Activated effector memory CD4-positive, alpha-beta T cell treated with Interleukin-2 at 50 U/mL for 16 hours (primary cell): Measurements from ENCODE around the gene LEF1.
A peak's percentile ranks its signal among the peaks of the same experiment; 100 is the strongest.
"Not testable (repeated sequence)": the region's sequence is repeated elsewhere in the genome, so short reads cannot be mapped to it uniquely, and the experiment has no call there.

Source experiments
- DNase-seq: peaks from one replicate; pipeline ENCODE4 v3.0.0-alpha.2; 2020

LEF1 gene

DNA sequence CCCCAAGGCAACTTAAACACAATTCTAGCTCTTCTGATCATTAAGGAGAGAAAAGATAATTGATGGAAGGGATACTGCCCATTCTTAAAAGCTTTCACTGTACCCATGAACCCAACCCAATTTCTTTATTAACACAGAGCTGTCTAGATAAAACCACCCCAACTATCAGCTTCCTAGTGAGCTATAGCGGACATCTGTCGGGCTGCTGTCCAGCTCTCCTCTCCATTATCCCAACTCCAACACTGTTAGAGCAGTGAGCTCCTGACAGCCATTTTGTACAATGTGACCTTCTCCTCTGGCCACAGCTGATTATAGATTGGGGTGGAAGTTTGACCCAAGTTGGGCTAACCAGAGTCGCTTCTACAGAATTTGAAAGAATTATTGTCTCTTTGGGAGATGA lies 112.9 kb downstream of the LEF1 start:
- DNase-seq, result no peak

DNA sequence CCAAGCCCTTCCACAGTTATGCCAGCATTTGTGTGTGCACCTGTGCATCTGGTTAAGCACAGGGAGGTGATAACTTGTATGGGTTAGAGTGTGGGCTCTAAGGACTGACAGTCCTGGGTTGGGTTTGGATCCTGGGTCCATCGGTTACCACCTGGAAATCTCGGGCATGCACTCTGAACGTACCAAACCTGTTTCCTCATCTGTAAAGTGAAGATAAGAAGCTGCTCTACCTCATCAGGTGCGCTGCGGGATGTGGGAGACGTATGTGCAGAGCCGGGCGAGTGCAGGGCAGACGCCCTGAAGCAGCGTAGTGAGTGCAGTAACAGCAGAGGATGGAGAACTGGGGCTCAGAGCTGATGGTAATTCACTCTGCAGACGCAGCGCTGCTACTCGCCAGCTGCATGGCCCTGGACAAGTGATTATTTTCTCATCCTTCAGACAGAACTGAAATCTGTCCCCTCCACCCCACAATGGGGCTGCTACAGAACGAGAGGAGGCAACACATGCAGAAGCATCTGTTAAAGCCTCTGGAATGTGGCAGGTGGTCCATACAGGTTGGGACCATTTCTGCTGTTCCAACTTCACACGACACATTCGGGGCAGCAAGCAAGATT lies 114.6 kb downstream of the LEF1 start:
- DNase-seq, result no peak

DNA sequence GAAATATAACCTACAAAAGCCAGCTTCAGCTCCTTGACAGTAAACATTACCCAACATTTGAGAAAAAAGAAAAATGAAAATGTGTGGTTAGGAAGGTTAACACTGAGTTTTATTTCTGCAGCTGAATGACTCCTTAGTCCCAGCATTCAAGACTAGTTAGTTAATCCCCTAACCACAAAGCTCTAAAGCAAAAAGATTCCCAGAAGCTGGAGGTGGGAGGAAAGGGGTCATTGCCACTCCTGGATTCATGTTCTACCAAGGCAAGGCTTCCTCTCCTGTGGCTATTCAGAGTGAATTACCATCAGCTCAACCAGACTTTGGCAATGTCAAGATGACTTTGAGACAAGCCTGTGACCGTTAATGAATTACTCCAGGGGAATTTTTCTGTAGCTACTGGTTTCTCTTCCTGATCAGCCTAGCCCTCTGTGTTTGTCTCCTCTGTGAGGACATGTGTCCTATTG lies 115.5 kb downstream of the LEF1 start:
- no peak for DNase-seq

DNA sequence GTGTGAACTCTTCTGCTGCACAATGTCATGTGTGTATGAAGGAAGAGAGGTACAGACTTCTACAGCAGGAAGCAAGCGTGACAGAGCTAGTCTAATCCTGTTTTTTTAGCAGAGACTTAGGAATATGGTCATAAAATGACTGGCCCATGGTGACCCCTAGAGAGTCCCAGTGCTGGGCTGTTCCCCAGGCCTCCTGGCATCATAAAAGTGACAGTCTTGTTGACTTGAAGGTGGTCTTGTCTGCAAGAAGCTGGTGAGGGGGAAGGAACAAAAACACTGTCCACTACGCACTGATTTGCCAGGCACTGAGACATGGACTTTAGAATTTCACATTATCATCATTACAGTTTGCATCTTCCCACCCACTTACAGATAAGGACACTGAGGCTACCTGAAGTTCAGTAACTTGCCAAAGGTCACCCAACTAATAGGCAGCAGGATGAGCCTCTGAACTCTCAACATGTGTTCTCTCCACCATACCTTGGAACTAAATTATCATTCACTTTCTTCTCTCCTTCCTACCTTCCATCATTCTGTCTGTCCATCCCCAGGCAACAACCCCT lies 116.1 kb downstream of the LEF1 start:
- no peak for DNase-seq

DNA sequence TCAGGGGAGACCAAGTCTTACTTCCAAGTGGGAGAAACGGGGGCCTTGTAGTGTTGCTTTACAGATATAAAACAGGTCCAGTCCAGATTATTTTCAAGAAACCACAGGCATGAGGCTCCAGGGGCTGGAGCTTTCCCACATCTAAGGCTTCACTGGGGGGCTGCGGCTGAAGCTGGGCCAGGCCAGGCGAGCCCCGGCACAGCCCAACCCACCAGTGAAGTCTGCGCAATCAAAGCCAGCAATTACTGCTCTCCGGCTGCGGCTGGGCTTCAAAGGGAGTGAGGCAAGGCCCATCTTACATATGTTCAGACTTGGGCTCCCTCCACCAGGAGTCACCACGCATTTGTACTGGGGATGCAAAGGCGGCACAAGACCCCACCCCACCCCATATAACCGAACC lies 117.4 kb downstream of the LEF1 start:
- DNase-seq, result no peak

DNA sequence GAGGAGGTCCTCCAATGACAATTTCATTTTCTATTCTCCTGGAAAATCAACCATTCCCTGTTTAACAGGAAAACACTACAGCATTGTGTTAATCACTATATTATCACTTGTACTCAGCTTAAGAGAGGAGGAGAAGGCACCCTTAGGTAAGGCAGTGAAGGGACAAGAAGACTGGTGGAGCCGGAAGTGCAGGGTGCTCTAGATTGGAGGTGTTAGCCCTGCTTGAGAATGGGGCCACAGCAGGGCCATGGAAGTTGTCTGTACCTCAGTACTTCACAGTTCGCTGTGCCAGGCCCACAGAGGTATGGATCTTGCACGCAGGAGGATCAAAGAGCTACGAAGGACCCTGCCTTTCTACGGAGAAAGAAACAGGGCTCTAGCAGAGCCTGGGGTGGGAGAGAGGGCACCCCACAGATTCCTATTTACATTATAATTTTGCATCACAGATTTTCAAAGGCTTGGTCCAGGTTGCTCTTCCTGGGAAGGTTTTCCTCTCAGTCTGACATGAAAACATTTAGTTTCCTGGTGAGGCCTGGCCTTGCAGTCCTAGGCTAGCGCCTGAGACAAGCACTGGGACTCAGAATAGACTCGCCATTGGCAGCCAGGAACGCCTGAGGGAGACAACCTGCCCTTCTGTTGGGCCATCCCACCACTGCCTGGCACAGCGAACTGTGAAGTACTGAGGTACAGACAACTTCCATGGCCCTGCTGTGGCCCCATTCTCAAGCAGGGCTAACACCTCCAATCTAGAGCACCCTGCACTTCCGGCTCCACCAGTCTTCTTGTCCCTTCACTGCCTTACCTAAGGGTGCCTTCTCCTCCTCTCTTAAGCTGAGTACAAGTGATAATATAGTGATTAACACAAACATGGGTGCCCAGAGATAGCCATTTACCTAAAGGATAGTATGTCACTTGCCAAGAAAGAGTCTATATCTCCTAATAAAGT lies 118.3 kb downstream of the LEF1 start:
- not testable (repeated sequence) for DNase-seq

DNA sequence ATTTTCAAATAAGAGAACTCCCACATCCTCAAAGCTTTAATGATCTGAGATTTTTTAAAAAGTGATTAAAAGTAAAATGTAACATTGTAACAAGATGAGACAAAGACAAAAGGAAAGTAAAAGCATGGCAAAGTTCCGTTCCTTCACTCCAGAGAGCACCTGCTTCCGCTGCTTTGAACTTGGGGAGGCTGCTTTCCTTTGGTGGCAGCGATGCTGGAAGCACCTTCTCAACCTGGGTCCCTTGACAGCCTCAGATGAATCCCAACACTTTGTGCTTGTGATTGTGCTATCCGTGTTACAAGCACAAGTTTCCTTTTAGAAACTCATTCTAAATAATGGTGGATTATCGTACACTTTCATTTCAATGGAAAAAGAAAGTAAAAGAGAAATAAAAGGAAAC lies 119.3 kb downstream of the LEF1 start:
- no peak for DNase-seq

DNA sequence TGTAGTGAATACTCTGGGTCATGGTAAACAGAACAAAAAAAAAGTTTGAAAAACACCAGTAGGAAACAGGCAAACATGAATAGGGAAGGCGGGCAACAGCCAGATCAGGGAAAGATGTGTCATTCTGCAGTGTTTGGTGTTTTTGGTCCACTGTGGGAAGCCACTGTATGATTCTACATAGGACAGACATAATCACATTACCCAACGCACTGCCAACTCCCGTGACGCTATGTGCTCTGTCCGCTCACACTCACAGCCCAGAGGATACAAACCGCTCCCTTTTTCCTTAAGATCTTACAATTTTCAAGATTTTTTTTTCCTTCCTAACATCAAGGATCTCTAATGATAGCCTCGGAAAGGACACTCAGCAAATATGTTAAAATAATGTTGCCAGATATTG lies 119.7 kb downstream of the LEF1 start:
- DNase-seq, result no peak

DNA sequence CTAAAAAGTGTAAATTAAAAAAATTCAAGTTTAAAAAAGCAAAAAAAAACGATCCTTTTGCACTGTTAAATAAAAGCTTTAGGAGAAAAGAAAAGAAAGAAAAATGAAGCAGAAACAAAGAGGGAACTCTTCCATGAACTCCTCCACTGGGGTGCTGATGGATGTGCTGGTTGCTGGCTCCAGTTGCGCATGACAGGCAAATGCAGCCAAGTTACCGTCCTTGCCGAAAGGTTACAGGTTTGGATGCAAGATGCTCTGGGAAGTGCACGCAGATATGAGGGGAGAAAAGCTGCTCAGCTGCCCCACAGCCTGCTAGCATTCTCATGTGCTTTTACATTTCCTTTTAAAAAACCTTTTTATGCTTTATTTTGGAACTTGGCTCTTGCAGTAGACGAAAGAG lies 120.6 kb downstream of the LEF1 start:
- DNase-seq, result no peak

DNA sequence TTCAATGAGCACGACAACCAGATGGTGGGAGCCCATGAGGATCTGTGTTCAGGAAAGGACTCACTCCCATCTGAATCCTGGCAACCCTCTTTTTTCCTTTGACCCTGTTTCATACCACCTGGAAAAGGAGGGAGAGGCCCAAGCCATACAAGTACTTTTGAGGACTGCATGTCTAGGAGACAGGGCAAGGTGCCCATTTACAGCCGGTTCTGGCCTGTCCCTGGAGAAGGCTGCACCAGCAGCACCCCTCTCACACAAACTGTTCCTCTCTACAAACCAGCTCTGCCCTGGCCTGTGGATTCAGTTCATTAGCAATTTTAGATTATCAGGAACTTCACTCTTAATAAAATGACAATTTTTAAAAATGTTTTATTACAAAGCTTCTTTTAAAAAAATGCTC lies 121.5 kb downstream of the LEF1 start:
- no peak for DNase-seq

DNA sequence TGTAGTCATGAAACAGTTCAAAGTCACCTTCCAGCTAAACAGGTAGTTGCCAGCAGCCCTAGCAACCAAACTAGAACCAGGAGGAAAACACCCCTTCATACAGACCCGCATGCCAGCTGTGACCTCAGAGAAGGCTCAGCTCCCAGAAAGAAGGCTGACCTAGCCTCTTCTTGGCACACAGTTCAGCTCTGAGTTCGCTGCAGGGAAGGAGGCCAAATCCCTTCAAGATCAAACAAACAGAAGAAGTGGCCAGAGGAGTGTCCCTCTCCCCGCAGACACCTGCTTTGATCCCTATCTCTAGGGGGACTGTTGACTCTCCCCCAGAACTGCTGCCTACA lies 123.1 kb downstream of the LEF1 start:
- no peak for DNase-seq

DNA sequence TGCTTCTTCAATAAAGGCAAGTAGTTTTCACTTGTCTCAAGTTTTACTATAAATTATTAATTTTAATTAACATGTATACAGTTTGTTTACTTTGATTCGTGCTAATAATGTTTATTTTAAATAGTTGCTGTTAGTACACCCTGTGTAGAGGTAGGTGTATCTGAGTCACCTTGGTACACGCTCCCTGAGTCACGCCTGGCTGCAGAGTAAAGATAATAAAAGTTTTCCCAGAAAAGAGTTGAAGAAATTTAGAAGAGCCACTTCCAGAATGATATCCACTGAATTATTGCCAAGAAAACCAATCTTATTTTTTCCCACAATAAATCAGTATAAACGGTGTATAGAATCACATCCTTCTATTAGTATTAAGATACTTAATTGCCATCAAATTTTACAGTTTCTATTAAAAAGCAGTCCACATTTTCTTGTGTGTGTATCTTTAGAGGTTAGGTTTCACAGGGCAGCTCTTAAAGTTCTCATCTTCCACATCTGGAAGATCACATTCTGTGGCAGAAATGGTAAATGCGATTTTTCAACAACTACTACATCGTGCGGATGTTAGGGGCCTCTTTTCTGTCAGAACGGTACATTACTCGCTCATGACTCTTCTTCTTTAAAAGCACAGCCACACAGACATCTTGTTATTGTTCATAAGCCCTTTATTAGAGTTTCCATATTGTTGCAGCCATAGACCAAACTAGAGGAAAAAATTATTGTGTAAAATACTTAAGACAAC lies 123.6 kb downstream of the LEF1 start:
- DNase-seq, result no peak

DNA sequence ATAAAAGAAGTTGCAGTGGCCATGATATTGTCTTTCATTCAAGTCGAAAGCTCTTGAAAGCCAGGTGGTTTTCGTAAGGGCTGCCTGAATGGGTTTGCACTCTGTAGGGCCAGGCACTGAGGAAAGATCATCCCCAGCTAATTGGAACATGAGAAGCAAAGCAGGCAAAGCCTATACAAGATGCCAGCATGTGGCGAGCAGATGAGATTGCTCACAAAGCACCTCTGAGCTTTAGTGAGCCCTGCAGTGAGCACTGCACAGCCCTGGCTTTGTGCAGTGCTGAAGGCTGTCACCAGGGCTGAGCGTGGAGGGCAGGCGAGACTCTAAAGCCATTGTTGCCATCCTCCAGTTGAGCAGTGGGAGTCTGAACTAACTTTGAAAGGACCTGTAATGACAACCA lies 125.2 kb downstream of the LEF1 start:
- DNase-seq, result no peak

DNA sequence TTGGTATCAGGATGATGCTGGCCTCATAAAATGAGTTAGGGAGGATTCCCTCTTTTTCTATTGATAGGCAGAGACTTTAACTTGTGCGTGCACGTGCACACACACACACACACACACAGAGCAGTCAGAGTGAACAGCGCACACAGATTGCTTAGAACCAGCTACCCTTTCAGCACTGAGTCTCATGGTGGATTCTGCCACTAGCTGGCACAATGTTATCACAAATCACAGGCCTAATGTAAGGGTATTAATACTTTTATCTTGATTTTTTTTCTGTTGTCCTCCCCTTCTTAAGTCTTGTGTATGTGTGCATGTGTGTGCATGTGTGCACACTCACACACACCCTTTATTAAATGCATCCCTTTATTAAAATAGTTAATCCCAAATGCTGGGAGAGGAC lies 125.8 kb downstream of the LEF1 start:
- DNase-seq, result no peak

DNA sequence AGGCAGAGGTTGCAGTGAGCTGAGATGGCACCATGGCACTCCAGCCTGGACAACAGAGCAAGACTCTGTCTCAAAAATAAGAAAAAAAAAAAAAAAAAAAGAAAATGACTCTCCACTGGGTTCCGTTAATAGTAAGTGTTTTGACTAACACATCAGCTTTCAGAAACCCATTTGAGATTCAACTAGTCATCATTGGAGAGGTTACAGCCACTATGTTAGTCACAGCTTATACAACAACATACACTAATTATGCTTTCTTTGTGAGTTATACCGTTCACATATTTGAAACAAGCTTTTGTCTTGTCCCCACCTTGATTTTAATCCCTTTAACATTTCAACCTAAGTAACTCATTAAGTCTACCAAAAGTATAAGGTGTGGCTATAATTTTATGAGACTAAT lies 130.8 kb downstream of the LEF1 start:
- no peak for DNase-seq

DNA sequence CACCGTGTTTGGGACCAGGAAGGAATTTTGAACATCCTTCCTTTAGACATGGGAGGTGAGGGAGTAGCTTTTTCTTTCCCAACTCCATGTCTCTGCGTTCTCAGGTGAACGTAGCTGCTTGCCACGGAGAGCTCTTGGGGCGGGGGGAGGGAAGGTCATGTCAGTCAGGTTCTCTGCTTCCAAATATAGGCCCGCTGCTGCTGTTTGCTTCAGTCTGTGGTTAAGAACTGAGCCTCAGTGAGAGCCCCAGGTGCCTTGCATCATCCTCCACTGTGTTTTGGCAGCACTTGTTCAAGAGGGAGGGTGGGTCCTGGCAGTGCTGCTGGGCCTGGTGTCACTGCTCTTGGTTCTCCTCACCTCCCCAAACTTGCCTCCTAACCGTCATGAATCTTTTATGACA lies 132.5 kb downstream of the LEF1 start:
- DNase-seq, result peak; percentile 31

DNA sequence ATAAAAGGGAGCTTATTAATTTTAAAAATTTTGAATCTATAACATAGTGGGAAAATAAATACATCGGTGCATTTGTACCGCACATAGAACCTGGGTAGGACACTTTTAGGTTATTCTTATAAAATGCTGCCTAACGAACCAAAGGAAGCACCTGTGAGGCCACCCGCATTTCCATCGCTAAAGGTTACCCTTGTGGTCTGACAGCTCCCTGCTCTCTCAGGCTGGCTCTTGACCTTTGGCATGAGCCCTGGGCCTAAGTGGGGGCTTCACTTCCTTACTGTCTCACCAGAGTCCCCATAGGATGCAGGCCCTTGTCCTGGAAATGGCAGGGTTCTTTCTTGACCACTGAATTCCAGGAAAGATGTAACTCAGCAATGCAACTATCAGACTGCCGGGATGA lies 133.0 kb downstream of the LEF1 start:
- no peak for DNase-seq

DNA sequence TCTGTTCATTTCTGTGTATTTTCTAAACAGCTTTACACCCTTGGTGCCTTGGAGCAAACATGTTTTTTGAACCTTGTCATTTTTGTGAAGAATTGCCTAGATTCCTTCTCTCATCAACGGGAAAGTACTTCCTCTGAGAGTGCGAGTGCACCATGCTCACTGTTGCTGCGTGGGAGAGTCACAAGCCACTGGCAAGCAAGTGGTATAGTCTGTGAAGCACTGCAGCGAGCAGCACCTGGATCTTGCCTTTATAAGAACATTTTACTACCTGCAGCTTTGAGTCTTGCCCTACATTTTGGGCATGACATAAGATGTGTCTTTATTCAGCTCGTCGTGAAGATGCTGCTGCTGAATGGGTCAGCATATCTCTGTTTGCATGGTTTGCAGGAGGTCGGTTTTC lies 134.2 kb downstream of the LEF1 start:
- no peak for DNase-seq

DNA sequence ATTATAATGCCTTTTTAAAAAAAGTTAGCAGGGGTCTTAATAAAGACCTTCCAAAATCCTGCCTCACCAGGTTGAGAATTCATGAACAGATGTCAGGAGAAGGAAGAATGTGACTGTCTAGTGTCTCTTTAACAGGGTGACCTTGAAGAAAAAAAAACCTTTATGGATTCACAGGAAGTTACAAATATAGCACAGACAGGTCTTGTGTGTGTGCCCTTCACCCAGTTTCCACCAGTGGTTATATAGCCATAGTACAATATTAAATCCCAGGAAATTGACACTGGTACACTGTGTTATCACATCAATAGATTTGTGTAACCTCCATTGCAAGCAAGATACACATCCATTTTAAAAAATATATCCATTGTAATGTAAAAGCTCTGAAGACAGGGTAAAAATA lies 135.4 kb downstream of the LEF1 start:
- no peak for DNase-seq

DNA sequence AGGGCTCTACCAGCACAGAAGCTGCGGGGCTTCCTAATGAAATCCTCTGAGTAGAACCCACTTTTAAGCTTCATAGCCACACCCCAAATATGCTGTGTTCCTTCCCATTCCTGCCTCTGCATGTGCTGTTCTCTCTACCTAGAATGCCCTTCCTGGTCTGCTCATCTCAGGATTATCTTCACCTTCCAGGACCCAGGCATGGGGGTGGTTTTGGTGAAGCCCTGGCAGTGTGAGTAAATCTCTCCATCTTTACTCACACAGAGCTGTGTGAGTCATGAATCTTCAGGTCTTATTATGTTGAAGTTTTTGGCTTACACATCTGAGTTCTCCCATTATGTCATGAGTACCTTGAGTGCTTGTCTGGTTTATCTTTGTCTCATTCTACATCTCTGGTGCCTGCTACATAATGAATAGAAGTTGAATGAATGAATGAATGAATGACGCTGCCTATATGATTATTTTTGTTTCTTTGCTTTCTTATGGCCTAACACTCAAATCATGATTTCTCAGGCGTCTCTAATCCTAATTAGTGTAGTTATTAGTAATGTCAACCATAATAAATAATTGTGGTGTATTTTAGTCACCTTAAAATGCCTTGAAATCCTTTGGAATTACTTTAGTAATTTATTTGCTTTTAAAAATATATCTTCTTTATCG lies 137.2 kb downstream of the LEF1 start:
- DNase-seq, result no peak

DNA sequence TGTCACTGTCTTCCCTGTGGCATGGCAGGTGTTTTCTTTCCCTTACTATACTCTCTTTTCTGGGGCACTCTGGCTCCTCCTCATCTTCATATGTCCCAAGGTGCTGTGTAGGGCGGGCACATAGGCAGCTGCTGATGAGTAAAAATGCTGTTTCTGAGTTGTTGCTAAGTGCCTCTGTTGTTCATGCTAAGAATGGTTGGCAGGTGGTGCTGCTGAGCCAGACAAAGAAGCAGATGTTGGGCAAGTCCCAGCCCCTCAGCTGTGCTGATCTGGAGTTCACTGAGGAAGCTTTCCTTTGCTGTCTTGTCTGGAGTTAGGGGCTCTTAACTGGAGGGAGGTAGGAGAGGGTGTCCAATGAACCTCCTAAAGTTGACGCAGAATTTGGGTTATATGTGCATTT lies 138.4 kb downstream of the LEF1 start:
- DNase-seq, result peak; percentile 50

DNA sequence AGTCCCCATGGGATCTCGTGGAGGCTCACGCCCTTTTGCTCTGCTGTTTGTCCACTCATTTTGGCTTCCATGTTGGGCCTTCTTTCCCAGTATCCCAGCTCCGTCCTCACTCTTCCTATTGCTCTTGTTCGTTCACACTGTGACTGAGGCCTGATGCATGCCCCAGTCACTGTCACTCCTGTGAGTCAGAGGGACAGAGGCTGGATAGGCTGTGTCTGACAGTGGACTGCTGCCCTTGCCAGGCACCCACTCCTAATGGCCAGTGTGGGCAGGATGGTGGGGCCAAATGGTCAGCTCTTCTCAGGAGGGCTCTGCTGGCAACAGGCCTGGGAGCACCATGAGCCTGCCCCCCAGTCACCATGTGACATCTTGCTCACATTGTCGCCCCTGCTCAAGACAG lies 139.0 kb downstream of the LEF1 start:
- no peak for DNase-seq
